Colonic mucosa (tissue), 4 donors: ENCODE results near the gene DUS4L. TPM values are rescaled to one million over a fixed set of nuclear protein-coding genes. Genes with fewer than 3 reads are reported as not detected.

Experiments used
- DNase-seq: peaks from one replicate; pipeline ENCODE4 v3.0.0-alpha.2; 2020
- H3K27ac ChIP-seq: fragments of 200-600 bp; one replicate; pipeline ENCODE4 v1.8.0; 2021
- H3K27me3 ChIP-seq: fragments of 200-600 bp; one replicate; pipeline ENCODE4 v1.8.0; 2021
- H3K36me3 ChIP-seq: fragments of 200-600 bp; one replicate; pipeline ENCODE4 v1.8.0; 2021
- H3K4me1 ChIP-seq: fragments of 200-600 bp; one replicate; pipeline ENCODE4 v1.8.0; 2021; ENCODE audit warnings: mild to moderate bottlenecking
- H3K4me3 ChIP-seq: fragments of 200-600 bp; one replicate; pipeline ENCODE4 v1.8.0; 2021
- H3K9ac ChIP-seq, 2 donors: one replicate each; pipeline ENCODE4 v1.7.0; 2013; ENCODE audit warnings: control low read depth in 2 of 2, low read depth in 2 of 2, low read length in 2 of 2
- H3K9me3 ChIP-seq: fragments of 200-600 bp; one replicate; pipeline ENCODE4 v1.8.0; 2021
- CTCF ChIP-seq: fragments of 200-600 bp; IDR thresholded peaks from one replicate; pipeline ENCODE4 v1.8.0; 2022; ENCODE audit warnings: antibody characterized with exemption, mild to moderate bottlenecking
- intact Hi-C: fragments of 100-400 bp; cut with DNase I; formaldehyde crosslinking; loops from one replicate; pipeline ENCODE4 v1.14.1; 2022
- total RNA-seq, 2 donors: library from RNA; stranded (reverse); fragmentation: NEBNext Ultra II Directional in 1 of 2; extraction: Animal tissue kit (Norgen Biotek cat#: 25700) in 1 of 2; gene quantifications; one replicate each; pipeline ENCODE4 v1.2.1, GENCODE V29; 2021
- donor health status: healthy.
- donor health status: DM: no; HTN: no; CAD: no.
- donor health status: DM: no; HTN: no; CAD: no.

The DUS4L gene
- total RNA-seq, 2 donors from 2014 or later: 3.7 to 5.7 TPM

- no peaks in the 10 kb centered on the region for H3K4me1 ChIP-seq
- H3K9ac ChIP-seq: no peak overlapping the region
- intact Hi-C loops: no loop called here
- peaks cover 4% of the 10 kb centered on the region for H3K36me3 ChIP-seq
- DNase-seq: no peak
- H3K9me3 ChIP-seq: no peaks in the 10 kb centered on the region
- no peak overlapping the region for H3K27ac ChIP-seq
- no peaks in the 10 kb centered on the region for H3K27me3 ChIP-seq
- no peak for TF ChIP-seq CTCF
- no peak overlapping the region for H3K4me3 ChIP-seq
These were observed 7.9 kb upstream of the DUS4L start for GRCh38 chr7:107555893-107556292.

DNA sequence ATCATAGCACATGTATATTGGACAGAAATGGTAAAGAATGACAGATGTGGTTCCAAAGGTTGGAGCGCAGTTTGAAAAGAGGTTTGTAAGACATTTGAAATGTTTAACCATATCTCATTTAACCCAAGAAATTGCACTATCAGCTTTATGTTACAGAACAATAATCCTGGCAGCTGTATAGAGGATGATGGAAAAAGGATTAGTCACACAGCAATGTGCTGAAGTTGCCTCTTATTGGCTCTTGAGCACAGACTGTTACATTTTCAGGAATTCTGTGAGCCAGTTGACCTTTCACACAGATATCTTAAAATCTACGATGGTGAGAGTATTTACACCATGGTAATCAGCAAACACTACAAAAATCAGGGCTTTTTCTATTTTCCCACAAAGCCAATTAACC, 3.9 kb upstream of the DUS4L start:
- intact Hi-C loops: loop anchor here (10.0 kb wide), 1 partner anchor 335 kb away; the partner anchor contains the start of gene DLD
- no peak overlapping the region for H3K4me3 ChIP-seq
- H3K36me3 ChIP-seq: peaks cover 4% of the 10 kb centered on the region
- no peak for DNase-seq
- TF ChIP-seq CTCF: no peak
- no peak overlapping the region for H3K27ac ChIP-seq
- H3K27me3 ChIP-seq: no peaks in the 10 kb centered on the region
- no peaks in the 10 kb centered on the region for H3K4me1 ChIP-seq
- H3K9ac ChIP-seq: no peak overlapping the region
- H3K9me3 ChIP-seq: no peaks in the 10 kb centered on the region

GRCh38 chr7:107560898-107561516, 2.8 kb upstream of the DUS4L start:
- DNase-seq: no peak
- Histone ChIP-seq H3K9me3 (no peaks in the 10 kb centered on the region), H3K4me3 (no peak overlapping the region), H3K9ac (no peak overlapping the region), H3K36me3 (peaks cover 2% of the 10 kb centered on the region), H3K27me3 (no peaks in the 10 kb centered on the region), H3K4me1 (no peaks in the 10 kb centered on the region), H3K27ac (no peak overlapping the region)
- no peak for TF ChIP-seq CTCF
- intact Hi-C loops: loop anchor here (10.0 kb wide), 1 partner anchor 334 kb away; the partner anchor contains the start of gene DLD

GRCh38 chr7:107563081-107563774, 543 bp upstream of the DUS4L start:
- Histone ChIP-seq H3K27me3 (no peaks in the 10 kb centered on the region), H3K4me3 (peak overlapping the region; percentile 78), H3K9ac (peak overlapping the region; percentile 87 to 88), H3K36me3 (no peaks in the 10 kb centered on the region), H3K9me3 (no peaks in the 10 kb centered on the region), H3K4me1 (no peaks in the 10 kb centered on the region), H3K27ac (peak overlapping the region; percentile 95)
- no peak for DNase-seq
- intact Hi-C loops: loop anchor here (10.0 kb wide), 1 partner anchor 332 kb away; the partner anchor contains the start of gene DLD
- no peak for TF ChIP-seq CTCF

- peak overlapping the region; percentile 78 for H3K4me3 ChIP-seq
- no peak for DNase-seq
- intact Hi-C loops: loop anchor here (10.0 kb wide), 1 partner anchor 330 kb away; the partner anchor contains the start of gene DLD
- no peaks in the 10 kb centered on the region for H3K36me3 ChIP-seq
- H3K27me3 ChIP-seq: no peaks in the 10 kb centered on the region
- peak overlapping the region; percentile 88 to 97 for H3K9ac ChIP-seq
- no peaks in the 10 kb centered on the region for H3K4me1 ChIP-seq
- H3K27ac ChIP-seq: peak overlapping the region; percentile 95
- TF ChIP-seq CTCF: no peak
- H3K9me3 ChIP-seq: no peaks in the 10 kb centered on the region
These were observed 955 bp downstream of the DUS4L start for GRCh38 chr7:107564553-107565298.
